DND-41 (cell line): ENCODE measurements around the gene TMEM14A.

Source experiments
- EZH2 ChIP-seq: IDR thresholded peaks from 3 replicates; pipeline ENCODE4 v1.6.1; 2012; ENCODE audit warnings: borderline replicate concordance, low read depth, mild to moderate bottlenecking, moderate library complexity, low read length, inconsistent platforms; ENCODE audit not compliant: severe bottlenecking
- TF ChIP-seq, protein P1 (sequence below): IDR thresholded peaks from 2 replicates; pipeline ENCODE4 v1.5.1; 2012; ENCODE audit warnings: borderline replicate concordance, low read length, moderate library complexity, mild to moderate bottlenecking; ENCODE audit not compliant: poor library complexity, severe bottlenecking; ENCODE audit errors: extremely low read depth

DNA sequence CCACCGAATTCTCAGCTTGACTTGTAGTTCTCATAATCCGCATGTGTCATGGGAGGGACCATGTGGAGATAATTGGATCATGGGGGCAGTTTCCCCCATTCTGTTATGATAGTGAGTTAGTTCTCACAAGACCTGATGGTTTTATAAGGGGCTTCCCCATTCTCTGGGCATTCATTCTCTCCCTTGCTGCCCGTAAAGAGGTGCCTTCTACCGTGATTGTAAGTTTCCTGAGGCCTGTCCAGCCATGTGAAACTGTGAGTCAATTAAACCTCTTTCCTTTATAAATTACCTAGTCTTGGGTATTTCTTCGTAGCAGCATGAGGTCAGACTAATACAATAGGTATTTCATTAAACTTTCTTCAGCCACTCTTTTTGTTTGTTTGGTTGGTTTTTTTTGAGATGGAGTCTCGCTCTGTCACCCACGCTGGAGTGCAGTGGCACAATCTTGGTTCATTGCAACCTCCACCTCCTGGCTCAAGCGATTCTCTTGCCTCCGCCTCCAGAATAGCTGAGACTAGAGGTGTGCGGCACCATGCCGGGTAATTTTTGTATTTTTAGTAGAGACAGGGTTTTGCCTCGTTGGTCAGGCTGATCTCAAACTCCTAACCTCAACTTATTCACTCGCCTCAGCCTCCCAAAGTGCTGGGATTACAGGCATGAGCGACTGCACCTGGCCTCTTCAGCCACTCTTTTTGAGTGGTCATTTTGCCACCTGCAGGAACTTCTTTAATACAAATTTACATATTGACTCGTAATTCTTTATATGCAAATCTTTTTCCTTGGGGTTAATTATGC, 56.0 kb downstream of the TMEM14A start:
- TF ChIP-seq EZH2, result no peak
- TF ChIP-seq, protein P1, sequence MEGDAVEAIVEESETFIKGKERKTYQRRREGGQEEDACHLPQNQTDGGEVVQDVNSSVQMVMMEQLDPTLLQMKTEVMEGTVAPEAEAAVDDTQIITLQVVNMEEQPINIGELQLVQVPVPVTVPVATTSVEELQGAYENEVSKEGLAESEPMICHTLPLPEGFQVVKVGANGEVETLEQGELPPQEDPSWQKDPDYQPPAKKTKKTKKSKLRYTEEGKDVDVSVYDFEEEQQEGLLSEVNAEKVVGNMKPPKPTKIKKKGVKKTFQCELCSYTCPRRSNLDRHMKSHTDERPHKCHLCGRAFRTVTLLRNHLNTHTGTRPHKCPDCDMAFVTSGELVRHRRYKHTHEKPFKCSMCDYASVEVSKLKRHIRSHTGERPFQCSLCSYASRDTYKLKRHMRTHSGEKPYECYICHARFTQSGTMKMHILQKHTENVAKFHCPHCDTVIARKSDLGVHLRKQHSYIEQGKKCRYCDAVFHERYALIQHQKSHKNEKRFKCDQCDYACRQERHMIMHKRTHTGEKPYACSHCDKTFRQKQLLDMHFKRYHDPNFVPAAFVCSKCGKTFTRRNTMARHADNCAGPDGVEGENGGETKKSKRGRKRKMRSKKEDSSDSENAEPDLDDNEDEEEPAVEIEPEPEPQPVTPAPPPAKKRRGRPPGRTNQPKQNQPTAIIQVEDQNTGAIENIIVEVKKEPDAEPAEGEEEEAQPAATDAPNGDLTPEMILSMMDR, result no peak
